Breast epithelium (tissue), 3 donors: ENCODE data around the gene OAS1.

Experiments used
- CTCF ChIP-seq, 3 donors: fragments of 450-650 bp; IDR thresholded peaks; one replicate each; pipeline ENCODE4 v1.5.1; 2016 to 2017; ENCODE audit warnings: antibody characterized with exemption in 3 of 3, mild to moderate bottlenecking in 3 of 3, moderate library complexity in 3 of 3
- POLR2A ChIP-seq: fragments of 450-650 bp; IDR thresholded peaks from one replicate; pipeline ENCODE4 v1.6.1; 2016; ENCODE audit warnings: antibody characterized with exemption, mild to moderate bottlenecking, moderate library complexity
- POLR2AphosphoS5 ChIP-seq, 3 donors: sonication (generic); formaldehyde crosslinking; IDR thresholded peaks; one replicate each; pipeline ENCODE4 v1.6.1; 2017; ENCODE audit warnings: antibody characterized with exemption in 3 of 3

GRCh38 chr12:112869091-112869490 lies 37.7 kb upstream of the OAS1 start:
- TF ChIP-seq CTCF (IDR thresholded peaks at IDR 0.05) (no peak), POLR2A (no peak), POLR2AphosphoS5 (IDR thresholded peaks at IDR 0.05) (no peak)
